ENCODE data around the gene RMC1.

Gene RMC1

GRCh38 chr18:23487738-23488570, 15.4 kb upstream of the RMC1 start:
- TF ChIP-seq USF1 (IDR thresholded peaks at IDR 0.05) (no peak), NFIC (IDR thresholded peaks at IDR 0.05) (no peak), TAF1 (IDR thresholded peaks at IDR 0.05; ENCODE audit: low read depth) (no peak), MAX (IDR thresholded peaks at IDR 0.05) (no peak), TEAD4 (IDR thresholded peaks at IDR 0.05) (no peak), EGR1 (IDR thresholded peaks at IDR 0.05) (no peak), REST (IDR thresholded peaks at IDR 0.05; ENCODE audit: low read depth) (no peak), FOXM1 (IDR thresholded peaks at IDR 0.05; ENCODE audit: borderline replicate concordance, low read depth) (no peak), TCF12 (IDR thresholded peaks at IDR 0.05; ENCODE audit: low read depth) (no peak), CREB1 (IDR thresholded peaks at IDR 0.05; ENCODE audit: low read depth) (no peak), YY1 (IDR thresholded peaks at IDR 0.05; ENCODE audit: low read depth) (no peak), CEBPB (IDR thresholded peaks at IDR 0.05) (no peak), RAD21 (IDR thresholded peaks at IDR 0.05; ENCODE audit: low read depth) (no peak)

GRCh38 chr18:23493654-23494053, 9.7 kb upstream of the RMC1 start:
- TF ChIP-seq MAX (IDR thresholded peaks at IDR 0.05): no peak
- no peak for TF ChIP-seq RAD21 (IDR thresholded peaks at IDR 0.05; ENCODE audit: low read depth)
- no peak for TF ChIP-seq ZBTB7A (IDR thresholded peaks at IDR 0.05; ENCODE audit: low read depth)
- TF ChIP-seq TCF12 (IDR thresholded peaks at IDR 0.05; ENCODE audit: low read depth): no peak
- no peak for TF ChIP-seq REST (IDR thresholded peaks at IDR 0.05; ENCODE audit: low read depth)
- no peak for TF ChIP-seq EGR1 (IDR thresholded peaks at IDR 0.05)

- TF ChIP-seq RAD21 (IDR thresholded peaks at IDR 0.05; ENCODE audit: low read depth) (no peak), TCF12 (IDR thresholded peaks at IDR 0.05; ENCODE audit: low read depth) (no peak), NFIC (IDR thresholded peaks at IDR 0.05) (no peak), EP300 (IDR thresholded peaks at IDR 0.05; ENCODE audit: borderline replicate concordance) (no peak), CREB1 (IDR thresholded peaks at IDR 0.05; ENCODE audit: low read depth) (no peak), TAF1 (IDR thresholded peaks at IDR 0.05; ENCODE audit: low read depth) (no peak), YY1 (IDR thresholded peaks at IDR 0.05; ENCODE audit: low read depth) (no peak), MAX (IDR thresholded peaks at IDR 0.05) (no peak), ZBTB7A (IDR thresholded peaks at IDR 0.05; ENCODE audit: low read depth) (no peak), REST (IDR thresholded peaks at IDR 0.05; ENCODE audit: low read depth) (no peak), TEAD4 (IDR thresholded peaks at IDR 0.05) (no peak), FOXM1 (IDR thresholded peaks at IDR 0.05; ENCODE audit: borderline replicate concordance, low read depth) (no peak), CEBPB (IDR thresholded peaks at IDR 0.05) (no peak), USF1 (IDR thresholded peaks at IDR 0.05) (no peak), EGR1 (IDR thresholded peaks at IDR 0.05) (no peak)
Observed at GRCh38 chr18:23494992-23495391, 8.3 kb upstream of the RMC1 start.
